Erythroblast (primary cell): ENCODE measurements around the gene CERS6.

ENCODE experiments used
- DNase-seq, 2 experiments: peaks; one replicate each; lab custom pipeline; 2025; lab: John Stamatoyannopoulos, UW
- GATA1 ChIP-seq: IDR thresholded peaks from 2 replicates; pipeline ENCODE4 v1.6.1; 2011; ENCODE audit warnings: low read depth, mild to moderate bottlenecking, control low read depth, low read length, moderate library complexity
- POLR2A ChIP-seq: IDR thresholded peaks from 2 replicates; pipeline ENCODE4 v1.6.1; 2011; ENCODE audit warnings: mild to moderate bottlenecking, low read length

CERS6 gene

GRCh38 chr2:168467729-168468128, 11.7 kb downstream of the CERS6 start:
- DNase-seq, result no peak

GRCh38 chr2:168468354-168468753, 12.3 kb downstream of the CERS6 start:
- no peak for TF ChIP-seq POLR2A
- no peak for TF ChIP-seq GATA1
- DNase-seq, result peak in 1 of 2 experiments; percentile 12

More at GRCh38 chr2:168467729-168468128, 11.7 kb downstream of the CERS6 start:
- no peak for TF ChIP-seq POLR2A
- no peak for TF ChIP-seq GATA1

GRCh38 chr2:168469281-168469988, 13.4 kb downstream of the CERS6 start:
- no peak for DNase-seq
- TF ChIP-seq POLR2A (no peak), GATA1 (no peak)

- no peak for DNase-seq
- TF ChIP-seq POLR2A, result no peak
- TF ChIP-seq GATA1, result no peak
These were observed 14.5 kb downstream of the CERS6 start for GRCh38 chr2:168470320-168471162.

- no peak for DNase-seq
- TF ChIP-seq GATA1 (no peak), POLR2A (no peak)
These were observed 15.0 kb downstream of the CERS6 start for GRCh38 chr2:168471163-168471475.

- no peak for DNase-seq
- TF ChIP-seq GATA1 (no peak), POLR2A (no peak)
These were observed 19.6 kb downstream of the CERS6 start for GRCh38 chr2:168475636-168476035.

- TF ChIP-seq GATA1, result no peak
- no peak for TF ChIP-seq POLR2A
- no peak for DNase-seq
These were observed 22.1 kb downstream of the CERS6 start for GRCh38 chr2:168478206-168478605.

- TF ChIP-seq POLR2A (no peak), GATA1 (no peak)
- DNase-seq, result no peak
These were observed 24.3 kb downstream of the CERS6 start for GRCh38 chr2:168480356-168480755.

GRCh38 chr2:168480825-168481585, 24.9 kb downstream of the CERS6 start:
- TF ChIP-seq POLR2A (no peak), GATA1 (no peak)
- DNase-seq, result no peak

- no peak for DNase-seq
- TF ChIP-seq GATA1 (no peak), POLR2A (no peak)
These were observed 26.2 kb downstream of the CERS6 start for GRCh38 chr2:168482269-168482668.

- TF ChIP-seq GATA1 (no peak), POLR2A (no peak)
- no peak for DNase-seq
These were observed 27.1 kb downstream of the CERS6 start for GRCh38 chr2:168482952-168483831.

GRCh38 chr2:168486477-168486876, 30.4 kb downstream of the CERS6 start:
- DNase-seq, result no peak
- TF ChIP-seq GATA1 (no peak), POLR2A (no peak)
